IMR-90 (cell line): ENCODE measurements around the gene EIF4B. TPM values are rescaled to one million over a fixed set of nuclear protein-coding genes. Genes with fewer than 3 reads are reported as not detected.
A peak's percentile ranks its signal among the peaks of the same experiment; 100 is the strongest.

Experiments used
- ATAC-seq: fragments of 200-7000 bp; cut with Tn5 transposase; 2 replicates; pipeline ENCODE4 v1.9.1; 2020; ENCODE audit warnings: low read depth, mild to moderate bottlenecking, moderate library complexity
- BruUV-seq: library from RNA; stranded (reverse); fragments of 400-500 nt; replicated peaks from 2 replicates; lab custom pipeline; 2021; lab: Mats Ljungman, UMichigan
- CTCF ChIA-PET: fragments of 300-600 bp; formaldehyde crosslinking; extraction: SDS; loops from one replicate; lab custom pipeline; 2021; ENCODE audit warnings: antibody characterized with exemption; lab: Yijun Ruan, JAX
- POLR2A ChIA-PET: fragments of 300-600 bp; sonication (Branson Sonifier 250); formaldehyde crosslinking; loops from one replicate; lab custom pipeline; 2022; ENCODE audit warnings: antibody characterized with exemption; ENCODE audit not compliant: unreplicated experiment; lab: Charles Lee
- DNase-seq: peaks from one replicate; pipeline ENCODE4 v3.0.0; 2013
- H2AFZ ChIP-seq: replicated peaks from 2 replicates; pipeline ENCODE3; 2013; ENCODE audit warnings: low read length, mild to moderate bottlenecking; ENCODE audit not compliant: poor library complexity
- H2AK5ac ChIP-seq: 2 replicates; pipeline ENCODE4 v1.6.1; 2013; ENCODE audit warnings: low read depth, low read length, inconsistent platforms
- H2AK9ac ChIP-seq: replicated peaks from 2 replicates; pipeline ENCODE3; 2013; ENCODE audit warnings: mild to moderate bottlenecking, low read depth, low read length, moderate library complexity; ENCODE audit not compliant: poor library complexity
- H2BK120ac ChIP-seq: 2 replicates; pipeline ENCODE4 v1.6.1; 2013; ENCODE audit warnings: low read depth, low read length, inconsistent platforms
- H2BK15ac ChIP-seq: 3 replicates; pipeline ENCODE4 v1.6.1; 2013; ENCODE audit warnings: low read depth, low read length, inconsistent platforms
- H2BK20ac ChIP-seq: 2 replicates; pipeline ENCODE4 v1.6.1; 2013; ENCODE audit warnings: low read depth, mild to moderate bottlenecking, inconsistent platforms, low read length, moderate library complexity
- H2BK5ac ChIP-seq: 2 replicates; pipeline ENCODE4 v1.6.1; 2013; ENCODE audit warnings: mild to moderate bottlenecking, low read depth, low read length, inconsistent platforms; ENCODE audit not compliant: poor library complexity, severe bottlenecking
- H3K14ac ChIP-seq: replicated peaks from 2 replicates; pipeline ENCODE4 v1.6.1; 2013; ENCODE audit warnings: low read depth, low read length, inconsistent platforms
- H3K18ac ChIP-seq: 2 replicates; pipeline ENCODE4 v1.6.1; 2013; ENCODE audit warnings: low read depth, low read length, control low read depth
- H3K23ac ChIP-seq: 2 replicates; pipeline ENCODE4 v1.6.1; 2013; ENCODE audit warnings: low read depth, low read length, inconsistent platforms
- H3K27ac ChIP-seq: 2 replicates; pipeline ENCODE4 v1.5.1; 2013; ENCODE audit warnings: mild to moderate bottlenecking, control low read depth, low read length; ENCODE audit not compliant: insufficient read depth
- H3K27me3 ChIP-seq: 2 replicates; pipeline ENCODE4 v1.6.1; 2013; ENCODE audit warnings: low read length; ENCODE audit not compliant: control insufficient read depth, insufficient read depth
- H3K36me3 ChIP-seq: 2 replicates; pipeline ENCODE4 v1.6.1; 2013; ENCODE audit warnings: low read length, mixed read lengths; ENCODE audit not compliant: control insufficient read depth, insufficient read depth
- H3K4ac ChIP-seq: 2 replicates; pipeline ENCODE4 v1.6.1; 2013; ENCODE audit warnings: low read depth, low read length, inconsistent platforms
- H3K4me1 ChIP-seq: 2 replicates; pipeline ENCODE4 v1.6.1; 2013; ENCODE audit warnings: low read length, mixed read lengths; ENCODE audit not compliant: control insufficient read depth, insufficient read depth
- H3K4me2 ChIP-seq: 2 replicates; pipeline ENCODE4 v1.6.1; 2013; ENCODE audit warnings: low read depth, mild to moderate bottlenecking, control low read depth, low read length, moderate library complexity
- H3K4me3 ChIP-seq: 2 replicates; pipeline ENCODE4 v1.5.1; 2013; ENCODE audit warnings: low read depth, mild to moderate bottlenecking, control low read depth, low read length, moderate library complexity; ENCODE audit not compliant: insufficient read depth
- H3K56ac ChIP-seq: 2 replicates; pipeline ENCODE4 v1.6.1; 2013; ENCODE audit warnings: low read length, inconsistent platforms; ENCODE audit not compliant: insufficient read depth; ENCODE audit errors: extremely low read depth
- H3K79me1 ChIP-seq, 2 experiments: 2 replicates each; pipeline ENCODE4 v1.6.1; 2013; ENCODE audit warnings: low read length in 2 of 2, inconsistent platforms in 1 of 2, low read depth in 1 of 2
- H3K9ac ChIP-seq: 2 replicates; pipeline ENCODE4 v1.6.1; 2013; ENCODE audit warnings: low read depth, low read length, control low read depth
- H3K9me1 ChIP-seq: 2 replicates; pipeline ENCODE4 v1.6.1; 2013; ENCODE audit warnings: low read length, inconsistent platforms; ENCODE audit not compliant: insufficient read depth
- H3K9me3 ChIP-seq: 2 replicates; pipeline ENCODE4 v1.6.1; 2013; ENCODE audit warnings: low read length; ENCODE audit not compliant: control insufficient read depth, insufficient read depth
- H4K20me1 ChIP-seq: 2 replicates; pipeline ENCODE4 v1.6.1; 2013; ENCODE audit warnings: low read length, inconsistent platforms; ENCODE audit not compliant: insufficient read depth
- H4K5ac ChIP-seq: 2 replicates; pipeline ENCODE4 v1.6.1; 2013; ENCODE audit warnings: mild to moderate bottlenecking, low read depth, low read length, control low read depth
- H4K8ac ChIP-seq, 2 experiments: 2 replicates each; pipeline ENCODE4 v1.6.1; 2013; ENCODE audit warnings: low read depth in 2 of 2, low read length in 2 of 2, control low read depth in 1 of 2, inconsistent platforms in 1 of 2
- H4K91ac ChIP-seq: 2 replicates; pipeline ENCODE4 v1.6.1; 2013; ENCODE audit warnings: low read depth, low read length, inconsistent platforms; ENCODE audit not compliant: insufficient read depth
- BHLHE40 ChIP-seq: fragments of 150-350 bp; IDR thresholded peaks from 2 replicates; pipeline ENCODE4 v1.6.1; 2016; ENCODE audit warnings: mild to moderate bottlenecking, low read depth, low read length
- CEBPB ChIP-seq: IDR thresholded peaks from 2 replicates; pipeline ENCODE4 v1.6.1; 2012; ENCODE audit warnings: low read depth, low read length, improper control_type of control experiment
- CHD1 ChIP-seq: IDR thresholded peaks from 2 replicates; pipeline ENCODE4 v1.6.1; 2012; ENCODE audit warnings: low read depth, low read length, improper control_type of control experiment
- FOS ChIP-seq: fragments of 150-350 bp; IDR thresholded peaks from 2 replicates; pipeline ENCODE4 v1.6.1; 2016; ENCODE audit warnings: low read depth, low read length
- MAFK ChIP-seq: IDR thresholded peaks from 2 replicates; pipeline ENCODE4 v1.6.1; 2012; ENCODE audit warnings: low read depth, low read length, improper control_type of control experiment
- MAZ ChIP-seq: IDR thresholded peaks from 2 replicates; pipeline ENCODE4 v1.6.1; 2012; ENCODE audit warnings: low read depth, mild to moderate bottlenecking, low read length, improper control_type of control experiment, moderate library complexity, borderline replicate concordance
- MXI1 ChIP-seq: IDR thresholded peaks from 2 replicates; pipeline ENCODE4 v1.6.1; 2012; ENCODE audit warnings: low read depth, mild to moderate bottlenecking, low read length, moderate library complexity, borderline replicate concordance
- NFE2L2 ChIP-seq: fragments of 150-350 bp; IDR thresholded peaks from 2 replicates; pipeline ENCODE4 v1.6.1; 2016; ENCODE audit warnings: low read depth, mild to moderate bottlenecking, low read length
- RAD21 ChIP-seq: IDR thresholded peaks from 2 replicates; pipeline ENCODE4 v1.6.1; 2012; ENCODE audit warnings: low read length, improper control_type of control experiment
- RCOR1 ChIP-seq: IDR thresholded peaks from 2 replicates; pipeline ENCODE4 v1.6.1; 2012; ENCODE audit warnings: mild to moderate bottlenecking, low read length, improper control_type of control experiment; ENCODE audit not compliant: insufficient replicate concordance
- SMC3 ChIP-seq: fragments of 150-350 bp; IDR thresholded peaks from 2 replicates; pipeline ENCODE4 v1.6.1; 2016; ENCODE audit warnings: low read depth, mild to moderate bottlenecking, antibody characterized with exemption, low read length, moderate library complexity
- WGBS, 2 experiments: methylation state at CpG; one replicate each; pipeline versions ENCODE4 v1.1.5 to v1.1.7; 2013; ENCODE audit warnings: missing lambda C conversion rate in 2 of 2; ENCODE audit not compliant: insufficient read length in 1 of 2; ENCODE audit errors: extremely low coverage in 2 of 2; 5-methylcytosine and 5-hydroxymethylcytosine counted together
- dilution Hi-C: fragments of 300-500 bp; cut with HindIII; formaldehyde crosslinking; loops from one replicate; pipeline ENCODE4 v1.14.3; 2018; ENCODE audit warnings: low sequenced_read_pairs; ENCODE audit not compliant: unreplicated experiment
- in situ Hi-C: fragments of 300-500 bp; cut with MboI; formaldehyde crosslinking; loops from 3 replicates; pipeline ENCODE4 v1.14.3; 2019; ENCODE audit warnings: low sequenced_read_pairs, inconsistent platforms, mixed read lengths
- intact Hi-C: fragments of 100-400 bp; cut with micrococcal nuclease; formaldehyde crosslinking; loops from 2 replicates; pipeline ENCODE4 v1.10.0; 2022
- polyA plus RNA-seq, 3 experiments: library from polyadenylated mRNA; depleted of rRNA; stranded (reverse); fragments of >200 nt; gene quantifications; 2 replicates each; pipeline ENCODE4 v1.2.3, GENCODE V29; 2012; ENCODE audit warnings: low replicate concordance in 1 of 3
- total RNA-seq: library from RNA; depleted of rRNA; stranded (reverse); fragments of >200 nt; gene quantifications from 2 replicates; pipeline ENCODE4 v1.2.3, GENCODE V29; 2012
- TF ChIP-seq, protein P1 (sequence below): fragments of 150-350 bp; IDR thresholded peaks from 2 replicates; pipeline ENCODE4 v1.6.1; 2017; ENCODE audit warnings: mild to moderate bottlenecking, antibody characterized with exemption, low read length, low read depth
- TF ChIP-seq, protein P2 (sequence below): conservative IDR thresholded peaks from 2 replicates; pipeline ENCODE4 v1.5.1; 2012; ENCODE audit warnings: mild to moderate bottlenecking, low read depth, low read length, improper control_type of control experiment
- TF ChIP-seq, protein P3 (sequence below): fragments of 150-350 bp; IDR thresholded peaks from 2 replicates; pipeline ENCODE4 v1.6.1; 2016; ENCODE audit warnings: low read depth, mild to moderate bottlenecking, low read length, moderate library complexity, borderline replicate concordance

The EIF4B gene
- total and polyA plus RNA-seq, 2 of the 4 experiments (the other 2 are of a cell fraction), result 313 to 671 TPM

DNA sequence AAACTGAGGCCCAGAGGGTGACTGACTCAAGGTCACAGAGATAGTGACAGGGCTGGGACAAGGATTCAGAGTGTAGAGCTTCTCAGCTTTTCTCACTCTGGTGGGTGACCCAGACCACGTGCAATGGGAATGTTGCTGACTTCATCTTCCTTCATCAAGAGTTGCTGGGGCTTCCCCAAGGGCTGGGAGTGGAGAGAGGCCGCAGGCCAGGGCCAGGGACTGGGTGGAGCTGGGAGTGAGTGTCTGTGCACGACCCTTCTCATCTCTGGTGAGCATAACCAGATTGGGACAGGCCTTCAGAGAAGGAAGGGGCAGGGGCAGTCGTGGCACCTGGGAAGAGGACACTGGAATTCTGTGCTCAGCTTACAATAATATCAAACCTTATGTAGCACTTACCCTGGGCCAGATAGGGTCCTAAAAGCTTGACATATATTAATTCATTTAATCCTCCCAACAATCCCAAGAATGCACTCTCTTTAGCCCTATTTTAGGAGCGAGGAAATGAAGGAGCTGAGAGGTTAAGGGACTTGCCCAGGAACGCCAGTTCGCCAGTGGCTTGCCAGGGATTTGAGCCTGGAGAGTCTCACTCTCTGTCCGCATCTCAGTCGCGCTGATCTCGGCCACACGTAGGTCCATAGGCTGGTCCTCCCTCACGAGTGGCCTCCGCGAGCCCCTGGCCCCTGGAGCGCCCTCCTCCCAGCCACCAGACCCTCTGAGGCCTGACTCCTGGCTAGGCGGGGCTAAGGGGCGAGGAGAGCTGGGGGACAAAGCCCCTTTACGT lies 41.5 kb upstream of the EIF4B start:
- POLR2A ChIA-PET, result no interaction called here
- BruUV-seq, result no TSS peak
- TF ChIP-seq RAD21 (no peak), BHLHE40 (no peak), SMC3 (no peak), FOS (no peak), NFE2L2 (no peak), MXI1 (no peak), MAZ (no peak), RCOR1 (no peak), CHD1 (no peak), MAFK (no peak), CEBPB (no peak)
- TF ChIP-seq, protein P1, sequence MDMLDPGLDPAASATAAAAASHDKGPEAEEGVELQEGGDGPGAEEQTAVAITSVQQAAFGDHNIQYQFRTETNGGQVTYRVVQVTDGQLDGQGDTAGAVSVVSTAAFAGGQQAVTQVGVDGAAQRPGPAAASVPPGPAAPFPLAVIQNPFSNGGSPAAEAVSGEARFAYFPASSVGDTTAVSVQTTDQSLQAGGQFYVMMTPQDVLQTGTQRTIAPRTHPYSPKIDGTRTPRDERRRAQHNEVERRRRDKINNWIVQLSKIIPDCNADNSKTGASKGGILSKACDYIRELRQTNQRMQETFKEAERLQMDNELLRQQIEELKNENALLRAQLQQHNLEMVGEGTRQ, result no peak
- TF ChIP-seq, protein P2, sequence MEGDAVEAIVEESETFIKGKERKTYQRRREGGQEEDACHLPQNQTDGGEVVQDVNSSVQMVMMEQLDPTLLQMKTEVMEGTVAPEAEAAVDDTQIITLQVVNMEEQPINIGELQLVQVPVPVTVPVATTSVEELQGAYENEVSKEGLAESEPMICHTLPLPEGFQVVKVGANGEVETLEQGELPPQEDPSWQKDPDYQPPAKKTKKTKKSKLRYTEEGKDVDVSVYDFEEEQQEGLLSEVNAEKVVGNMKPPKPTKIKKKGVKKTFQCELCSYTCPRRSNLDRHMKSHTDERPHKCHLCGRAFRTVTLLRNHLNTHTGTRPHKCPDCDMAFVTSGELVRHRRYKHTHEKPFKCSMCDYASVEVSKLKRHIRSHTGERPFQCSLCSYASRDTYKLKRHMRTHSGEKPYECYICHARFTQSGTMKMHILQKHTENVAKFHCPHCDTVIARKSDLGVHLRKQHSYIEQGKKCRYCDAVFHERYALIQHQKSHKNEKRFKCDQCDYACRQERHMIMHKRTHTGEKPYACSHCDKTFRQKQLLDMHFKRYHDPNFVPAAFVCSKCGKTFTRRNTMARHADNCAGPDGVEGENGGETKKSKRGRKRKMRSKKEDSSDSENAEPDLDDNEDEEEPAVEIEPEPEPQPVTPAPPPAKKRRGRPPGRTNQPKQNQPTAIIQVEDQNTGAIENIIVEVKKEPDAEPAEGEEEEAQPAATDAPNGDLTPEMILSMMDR, result no peak
- TF ChIP-seq, protein P3, sequence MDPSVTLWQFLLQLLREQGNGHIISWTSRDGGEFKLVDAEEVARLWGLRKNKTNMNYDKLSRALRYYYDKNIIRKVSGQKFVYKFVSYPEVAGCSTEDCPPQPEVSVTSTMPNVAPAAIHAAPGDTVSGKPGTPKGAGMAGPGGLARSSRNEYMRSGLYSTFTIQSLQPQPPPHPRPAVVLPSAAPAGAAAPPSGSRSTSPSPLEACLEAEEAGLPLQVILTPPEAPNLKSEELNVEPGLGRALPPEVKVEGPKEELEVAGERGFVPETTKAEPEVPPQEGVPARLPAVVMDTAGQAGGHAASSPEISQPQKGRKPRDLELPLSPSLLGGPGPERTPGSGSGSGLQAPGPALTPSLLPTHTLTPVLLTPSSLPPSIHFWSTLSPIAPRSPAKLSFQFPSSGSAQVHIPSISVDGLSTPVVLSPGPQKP, result no peak

More for the DNA sequence above, 41.5 kb upstream of the EIF4B start:
- Histone ChIP-seq H4K8ac (no peak overlapping the region), H3K4me1 (peaks cover under 1% of the 10 kb centered on the region; the same call in 1 of the 2 replicates), H3K9me1 (no peaks in the 10 kb centered on the region; the same call in 1 of the 2 replicates), H2AK5ac (no peak overlapping the region), H4K5ac (no peak overlapping the region; the same call in 1 of the 2 replicates), H2AFZ (peak overlapping the region; percentile 87), H3K18ac (no peak overlapping the region), H3K4me3 (peak overlapping the region; percentile 24; the same call in 1 of the 2 replicates), H3K27ac (no peak overlapping the region), H2BK120ac (no peak overlapping the region), H3K4ac (no peak overlapping the region), H3K9me3 (no peaks in the 10 kb centered on the region), H2BK5ac (no peak overlapping the region), H3K14ac (no peak overlapping the region), H3K79me1 (no peaks in the 10 kb centered on the region), H3K23ac (no peak overlapping the region), H2BK20ac (no peak overlapping the region), H4K91ac (peak overlapping the region; percentile 16; the same call in 1 of the 2 replicates), H3K36me3 (no peaks in the 10 kb centered on the region), H3K56ac (no peak overlapping the region), H4K20me1 (no peaks in the 10 kb centered on the region), H2BK15ac (no peak overlapping the region), H3K4me2 (no peak overlapping the region; the same call in 1 of the 2 replicates), H3K27me3 (peaks cover under 1% of the 10 kb centered on the region), H3K9ac (no peak overlapping the region), H2AK9ac (no peak overlapping the region)
- dilution Hi-C loops, result no loop called here
- DNase-seq (no peak), ATAC-seq (no peak)
- CTCF ChIA-PET, result interaction anchor here (0.8 kb wide), 1 partner anchor 17 kb away, joined by 3 read pairs; no protein-coding TSS in a partner anchor
- intact Hi-C loops, result no loop called here
- WGBS, 2 experiments, result 20% methylated on average over 2 of the region's 19 CpGs; no CpG with 5 or more reads in 1 of the 2 experiments
- in situ Hi-C loops, result no loop called here
